ENCODE measurements around the gene SFXN1.

Gene SFXN1

GRCh38 chr5:175466700-175467318, 11.6 kb upstream of the SFXN1 start:
- DNase-seq, result no peak

DNA sequence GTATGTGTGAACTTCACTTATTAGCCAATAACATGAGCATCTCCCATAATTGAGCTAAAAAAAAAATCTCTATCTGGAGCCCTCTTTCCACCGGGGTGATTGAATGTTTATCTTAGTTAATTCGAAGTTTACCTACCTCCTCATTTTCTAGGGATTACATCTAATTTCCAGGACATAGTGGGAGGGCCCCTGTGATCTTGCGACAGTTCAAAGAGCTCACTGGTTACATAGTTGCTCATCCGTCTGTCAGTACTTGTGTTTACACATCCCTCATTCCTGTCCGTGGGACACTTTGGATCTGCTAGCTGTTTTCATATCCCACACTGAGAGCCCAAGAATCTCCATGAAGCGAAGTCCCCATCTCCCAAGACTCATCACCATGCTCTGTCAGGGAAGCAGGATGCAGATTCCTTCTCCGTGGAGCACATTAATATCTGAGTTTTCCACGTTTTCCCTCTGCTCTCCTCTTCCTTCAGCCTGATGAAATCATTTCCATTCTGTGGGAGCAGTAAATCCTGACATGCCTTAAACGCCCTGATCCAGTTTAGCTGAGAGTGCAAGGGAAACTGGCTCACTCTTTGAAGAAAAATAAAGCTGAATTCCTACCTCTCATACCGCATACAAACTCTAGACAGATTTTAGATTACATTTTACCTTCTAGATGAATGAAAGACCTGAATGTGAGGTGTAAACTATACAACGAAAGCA, 10.2 kb upstream of the SFXN1 start:
- DNase-seq, result no peak

- DNase-seq, result no peak
Observed at GRCh38 chr5:175468892-175469291, 9.5 kb upstream of the SFXN1 start.

DNA sequence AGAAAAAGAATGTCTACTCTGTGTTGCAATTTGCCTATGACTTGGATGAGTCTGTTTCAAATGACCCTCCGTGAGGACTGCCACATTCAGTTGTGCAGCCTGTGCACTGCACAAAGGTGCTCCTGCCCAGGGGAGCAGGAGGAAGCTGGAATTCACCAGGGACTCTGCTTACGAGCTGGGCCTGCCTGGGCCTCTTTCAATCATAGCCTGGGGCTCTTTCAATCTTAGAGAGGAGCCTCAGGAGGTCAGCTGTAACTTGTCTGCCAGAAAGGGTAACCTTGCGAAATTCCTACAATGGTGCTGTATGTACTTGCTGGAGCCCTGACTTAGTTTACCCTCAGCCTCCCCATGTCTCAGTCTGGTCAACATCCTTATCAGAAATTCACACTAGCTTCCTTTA, 8.4 kb upstream of the SFXN1 start:
- DNase-seq, result no peak

GRCh38 chr5:175470781-175471180, 7.6 kb upstream of the SFXN1 start:
- DNase-seq, result no peak

GRCh38 chr5:175471196-175471595, 7.2 kb upstream of the SFXN1 start:
- DNase-seq, result no peak

GRCh38 chr5:175471628-175472027, 6.7 kb upstream of the SFXN1 start:
- no peak for DNase-seq

DNA sequence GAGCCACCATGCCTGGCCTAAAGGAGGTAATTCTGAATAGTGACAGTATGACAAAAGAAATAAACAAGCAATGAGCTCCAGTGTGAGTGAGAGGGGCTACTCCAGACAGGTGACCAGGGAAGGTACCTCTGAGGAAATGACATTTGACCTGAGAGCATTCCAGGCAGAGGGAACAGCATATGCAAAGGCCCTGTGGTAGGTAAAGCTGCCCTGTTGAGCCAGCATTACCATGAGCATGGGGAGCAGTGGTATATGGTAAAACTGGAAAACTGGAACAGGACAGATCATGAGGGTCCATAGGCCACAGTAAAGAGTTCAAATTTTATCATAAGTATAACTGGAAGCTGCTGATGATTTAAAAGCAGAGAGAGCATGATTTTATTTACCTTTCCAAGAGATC, 6.0 kb upstream of the SFXN1 start:
- no peak for DNase-seq

DNA sequence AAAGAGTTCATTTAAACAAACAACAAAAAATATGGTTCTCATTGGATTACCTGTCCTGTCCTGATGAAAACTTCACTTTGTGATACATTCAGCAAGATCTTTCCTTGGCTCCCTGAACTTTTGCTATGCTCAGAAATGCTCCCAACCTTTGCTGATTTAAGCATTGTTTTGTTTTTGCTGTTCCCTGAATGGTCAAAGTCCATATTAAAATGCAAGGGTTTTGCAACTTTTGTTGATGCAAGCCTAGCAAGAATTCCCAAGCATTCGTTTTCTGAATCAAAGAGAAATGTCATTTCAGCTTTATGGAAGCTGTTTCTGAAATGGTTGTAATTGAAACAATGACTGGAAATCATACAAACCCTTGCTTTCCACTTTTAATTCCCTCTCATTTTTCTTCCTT, 3.1 kb upstream of the SFXN1 start:
- no peak for DNase-seq

DNA sequence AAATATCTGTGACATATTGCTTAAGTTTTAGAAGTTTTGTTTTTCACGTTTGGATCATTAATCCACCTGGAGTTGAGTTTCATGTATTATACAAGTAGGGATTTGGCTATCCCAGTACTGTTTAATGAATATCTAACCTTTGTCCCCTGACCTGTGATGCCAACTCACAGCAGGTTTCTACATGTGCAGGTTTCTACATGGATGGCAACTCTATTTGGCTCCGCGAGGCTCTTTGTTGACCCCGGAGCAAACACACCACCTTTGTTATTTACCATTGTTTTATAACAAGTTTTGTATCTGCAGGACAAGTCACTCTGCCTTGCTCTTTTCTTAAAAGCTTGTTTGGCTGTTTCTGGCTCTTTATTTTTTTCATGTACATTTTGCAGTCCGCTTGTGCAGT, 920 bp upstream of the SFXN1 start:
- DNase-seq, result no peak

GRCh38 chr5:175478008-175478383, 364 bp upstream of the SFXN1 start:
- no peak for DNase-seq

DNA sequence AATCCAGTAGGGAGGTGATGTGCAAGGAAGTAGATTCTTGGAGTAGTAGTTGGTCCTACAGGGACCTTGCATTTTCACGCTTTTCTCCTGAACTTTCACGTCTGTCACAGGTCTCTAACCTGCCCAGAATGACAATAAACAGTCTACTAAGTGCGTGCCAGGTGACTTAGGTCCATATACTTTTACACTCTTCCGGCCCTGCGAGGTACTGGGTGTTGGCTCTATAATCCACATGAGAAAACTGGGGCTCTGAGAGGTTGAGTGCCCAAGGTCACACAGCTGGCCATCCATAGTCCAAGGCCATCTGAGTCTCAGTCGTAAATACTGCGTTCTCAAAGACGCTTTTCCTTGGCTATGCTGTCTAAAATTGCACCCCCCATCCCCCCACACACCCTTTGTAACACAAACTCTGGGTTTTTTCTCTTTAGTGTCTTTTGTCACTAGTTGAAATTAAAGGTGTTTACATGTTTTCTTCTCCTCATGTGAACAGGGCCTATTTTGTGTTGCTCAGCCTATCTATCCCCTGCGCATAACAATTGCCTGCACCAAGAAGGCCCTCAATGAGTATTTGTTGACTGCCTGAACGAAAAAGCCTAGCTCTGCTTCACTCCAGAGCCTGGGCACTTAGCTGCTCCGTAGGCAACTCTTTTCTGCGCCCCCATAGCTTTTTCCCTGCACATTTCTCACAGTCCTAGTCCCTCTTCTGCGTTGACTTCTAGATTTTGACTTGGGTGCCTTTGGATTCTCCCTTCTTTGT, 943 bp downstream of the SFXN1 start:
- DNase-seq, result no peak

DNA sequence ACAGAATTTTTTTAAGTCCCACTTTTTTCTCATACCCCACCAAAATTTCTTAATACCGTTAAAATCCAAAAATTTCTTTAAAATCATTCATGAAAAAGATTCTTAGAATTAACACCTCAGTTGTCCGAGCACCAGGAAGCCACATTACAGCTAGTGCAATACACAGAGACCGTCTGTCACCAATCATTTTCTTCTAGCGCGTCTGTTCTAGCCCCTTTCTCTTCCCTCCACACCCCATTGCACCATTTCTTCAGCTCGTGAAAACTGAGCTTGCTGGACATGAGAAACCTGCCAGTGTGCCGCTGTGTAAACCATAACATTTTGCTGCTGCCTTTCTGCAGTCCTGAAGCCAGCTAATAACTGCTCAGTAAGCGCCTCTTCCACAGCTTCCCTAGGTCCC, 5.0 kb downstream of the SFXN1 start:
- DNase-seq, result no peak

GRCh38 chr5:175484322-175484721, 6.0 kb downstream of the SFXN1 start:
- DNase-seq, result no peak

DNA sequence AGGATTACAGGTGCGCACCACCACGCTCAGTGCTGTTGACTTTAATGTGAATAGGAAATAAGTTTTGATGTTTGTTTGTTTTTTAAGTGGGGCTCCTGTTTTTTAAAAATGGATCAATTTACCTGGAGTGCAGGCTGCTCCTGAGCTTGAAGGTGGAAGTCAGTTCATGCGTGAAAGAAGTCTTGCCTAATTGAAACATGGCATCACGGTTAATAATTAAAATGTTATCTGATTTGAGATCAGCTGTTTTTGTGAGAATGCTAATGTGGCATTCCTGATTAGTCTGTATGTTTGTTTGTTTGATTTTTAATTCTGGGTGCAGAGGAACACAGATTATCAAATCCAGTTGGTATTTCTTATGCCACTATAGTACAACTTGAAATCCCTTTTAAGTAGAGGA, 6.5 kb downstream of the SFXN1 start:
- DNase-seq, result peak; percentile 4

DNA sequence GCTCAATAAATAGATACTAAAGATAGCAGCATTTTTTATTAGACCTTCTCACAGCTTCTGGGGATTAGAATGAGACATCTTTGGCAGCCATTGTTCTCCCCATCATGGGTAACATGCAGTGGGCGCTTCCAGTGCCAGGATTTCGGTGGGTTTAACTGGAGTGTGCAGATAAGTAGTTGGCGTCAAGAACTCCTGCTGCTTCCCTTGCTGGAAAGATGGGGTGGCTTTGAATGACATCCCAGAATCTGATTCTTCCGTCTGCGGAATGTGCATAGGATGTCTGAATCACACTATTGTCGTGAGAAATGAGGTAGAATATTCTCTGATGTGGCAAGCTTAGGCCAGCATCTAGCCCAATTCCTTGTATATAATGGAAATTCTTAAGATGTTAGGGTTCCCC, 7.3 kb downstream of the SFXN1 start:
- no peak for DNase-seq

GRCh38 chr5:175487514-175488222, 9.3 kb downstream of the SFXN1 start:
- no peak for DNase-seq

DNA sequence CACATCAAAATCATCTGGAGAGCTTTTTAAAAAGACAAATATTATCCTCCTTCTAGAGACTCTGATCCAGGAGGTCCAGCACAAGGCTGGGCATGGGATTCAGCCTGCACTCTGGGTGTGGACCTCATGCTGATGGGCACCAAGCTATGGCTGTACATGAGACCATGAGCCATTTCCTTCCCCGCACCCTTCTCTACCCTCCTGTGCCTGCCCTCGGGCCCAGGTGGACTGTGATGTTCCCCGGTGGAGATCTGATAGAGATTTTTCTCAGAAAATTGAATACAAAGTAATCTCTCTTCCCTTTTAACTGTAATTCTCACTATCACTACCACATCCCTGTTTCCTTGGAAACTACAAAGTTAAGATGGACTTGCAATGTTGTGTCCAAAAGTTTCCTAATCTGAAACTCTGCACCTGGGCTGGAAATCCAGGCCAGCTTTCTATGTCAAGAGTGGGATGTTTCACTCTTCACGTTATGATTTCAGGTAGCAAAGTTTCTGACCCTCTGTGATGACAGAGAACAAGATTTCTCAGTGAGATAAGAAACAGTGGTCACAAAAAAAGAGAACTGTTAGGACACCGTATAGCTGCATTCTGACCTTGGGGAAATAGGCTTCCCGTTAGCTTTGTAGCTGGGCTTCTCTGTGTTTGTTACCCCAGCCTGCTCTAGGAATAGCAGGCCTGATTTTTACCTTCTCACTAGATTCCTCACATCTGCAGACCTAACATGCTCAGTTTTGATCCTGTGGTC, 11.5 kb downstream of the SFXN1 start:
- DNase-seq, result no peak

DNA sequence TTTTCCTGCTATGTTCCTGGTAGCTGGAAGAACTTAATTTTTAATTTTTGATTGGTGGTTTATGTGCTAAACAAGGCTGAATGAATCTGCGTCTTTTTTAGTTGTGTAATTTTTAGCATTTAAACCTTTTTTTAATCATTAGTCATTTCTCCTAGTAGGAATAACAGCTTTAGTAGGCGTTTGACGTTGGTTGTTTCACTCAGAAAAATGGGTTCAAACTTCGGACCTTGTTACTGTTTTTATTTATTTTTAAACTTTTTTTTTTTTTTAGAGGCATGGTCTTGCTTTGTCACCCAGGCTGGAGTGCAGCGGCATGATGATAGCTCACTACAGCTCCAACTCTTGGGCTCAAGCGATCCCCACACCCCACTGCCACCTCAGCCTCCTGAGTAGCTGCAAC, 12.9 kb downstream of the SFXN1 start:
- DNase-seq, result no peak

- DNase-seq, result peak; percentile 2
Observed at GRCh38 chr5:175493260-175493659, 14.9 kb downstream of the SFXN1 start.

DNA sequence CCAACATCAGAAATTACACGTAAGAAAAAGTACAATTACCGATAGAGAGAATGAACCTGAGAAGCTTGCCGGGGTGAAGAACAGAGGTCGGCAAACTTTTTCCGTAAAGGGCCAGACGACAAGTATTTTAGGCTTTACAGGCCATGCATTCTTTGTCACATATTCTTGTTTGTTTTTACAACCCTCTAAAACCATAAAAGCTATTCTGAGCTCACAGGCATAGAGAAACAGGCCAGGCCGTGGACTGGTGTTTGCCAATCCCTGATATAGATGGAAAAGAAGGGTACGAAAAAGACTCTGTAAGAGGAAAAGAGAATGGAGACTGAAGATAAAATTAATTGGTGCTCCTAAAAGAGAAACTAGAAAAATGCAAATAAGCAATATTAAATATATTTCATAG, 15.4 kb downstream of the SFXN1 start:
- DNase-seq, result no peak

DNA sequence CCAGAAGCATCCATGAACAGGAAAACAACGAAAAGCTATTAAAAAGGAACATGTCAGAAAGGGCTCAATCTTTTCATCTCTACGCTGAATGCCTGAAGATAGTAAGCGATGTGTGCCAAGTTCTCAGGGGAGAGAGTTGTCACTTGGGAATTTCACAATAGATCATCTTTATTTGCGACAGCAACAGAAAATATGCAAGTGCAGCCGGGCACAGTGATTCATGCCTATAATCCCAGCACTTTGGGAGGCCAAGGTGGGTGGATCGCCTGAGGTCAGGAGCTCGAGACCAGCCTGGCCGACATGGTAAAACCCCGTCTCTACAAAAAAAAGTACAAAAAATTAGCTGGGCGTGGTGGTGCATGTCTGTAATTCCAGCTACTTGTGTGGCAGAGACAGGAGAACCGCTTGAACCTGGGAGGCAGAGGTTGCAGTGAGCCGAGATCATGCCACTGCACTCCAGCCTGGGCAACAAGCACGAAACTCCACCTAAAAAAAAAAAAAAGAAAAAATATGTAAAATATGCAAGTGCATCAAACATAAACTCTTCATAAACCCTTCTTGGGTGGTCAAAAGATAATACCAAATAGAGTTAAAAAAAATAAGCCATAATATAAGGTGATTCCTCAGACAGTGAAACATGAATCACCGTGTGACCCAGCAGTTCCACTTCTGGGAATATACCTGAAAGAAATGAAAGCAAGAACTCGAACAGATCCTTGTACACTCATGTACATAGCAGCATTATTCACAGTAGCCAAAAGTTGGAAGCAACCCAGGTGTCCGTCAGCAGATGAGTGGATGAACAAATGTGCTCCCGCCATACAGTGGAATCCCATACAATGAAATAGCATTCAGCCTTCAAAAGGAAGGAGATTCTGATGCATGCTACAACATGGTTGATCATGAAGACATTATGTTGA, 16.2 kb downstream of the SFXN1 start:
- DNase-seq, result no peak
